ENCODE measurements around the gene TMEM132C.
"Not testable (repeated sequence)": the region's sequence is repeated elsewhere in the genome, so short reads cannot be mapped to it uniquely, and the experiment has no call there.

Gene TMEM132C

DNA sequence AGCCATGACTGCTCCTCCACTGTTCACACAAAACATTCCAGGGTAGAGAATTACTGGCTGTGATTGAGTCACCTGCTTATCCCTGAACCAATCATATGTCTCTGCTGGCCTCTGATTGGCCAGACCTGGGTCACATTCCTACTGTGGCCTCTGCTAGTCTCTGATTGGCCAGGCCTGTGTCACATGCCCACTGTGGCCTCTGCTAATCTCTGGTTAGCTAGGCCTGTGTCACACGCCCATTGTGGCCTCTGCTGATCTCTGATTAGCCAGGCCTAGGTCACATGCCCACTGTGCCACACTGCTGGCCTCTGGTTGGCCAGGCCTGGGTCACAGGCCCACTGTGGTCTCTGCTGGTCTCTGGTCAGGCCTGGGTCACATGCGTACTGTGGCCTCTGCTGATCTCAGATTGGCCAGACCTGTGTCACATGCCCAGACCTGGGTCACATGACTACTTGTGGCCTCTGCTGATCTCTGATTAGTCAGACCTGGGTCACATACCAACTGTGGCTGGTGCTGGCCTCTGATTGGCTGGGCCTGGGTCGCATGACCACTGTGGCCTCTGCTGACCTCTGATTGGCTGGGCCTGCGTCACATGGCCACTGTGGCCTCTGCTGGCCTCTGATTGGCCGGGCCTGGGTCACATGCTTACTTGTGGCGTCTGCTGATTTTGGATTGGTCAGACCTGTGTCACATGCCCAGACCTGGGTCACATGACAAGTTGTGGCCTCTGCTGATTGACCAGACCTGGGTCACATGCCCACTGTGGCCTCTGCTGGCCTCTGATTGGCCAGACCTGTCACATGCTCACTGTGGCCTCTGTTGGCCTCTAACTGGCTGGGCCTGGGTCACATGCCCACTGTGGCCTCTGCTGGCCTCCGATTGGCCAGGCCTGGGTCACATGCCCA is 305.2 kb downstream of the TMEM132C start:
- DNase-seq, result no peak

DNA sequence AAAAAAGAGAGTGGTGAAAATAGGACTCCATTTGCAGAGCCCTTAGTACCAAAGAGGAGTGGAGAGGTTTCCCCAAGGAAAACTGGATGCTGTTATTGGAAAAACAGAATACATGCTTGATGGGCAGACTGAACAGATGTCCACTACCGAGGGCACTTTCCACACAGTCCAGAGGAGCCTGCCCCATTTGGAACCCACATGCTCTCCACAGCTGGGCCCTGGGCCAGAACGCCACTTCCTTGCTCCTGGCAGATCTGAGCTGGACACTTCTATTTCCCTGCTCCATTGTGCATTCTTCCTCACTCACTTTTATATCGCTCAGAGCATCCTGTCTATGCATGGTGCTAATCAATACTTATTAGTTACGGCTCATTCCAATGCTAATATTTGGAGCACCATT is 306.9 kb downstream of the TMEM132C start:
- no peak for DNase-seq

DNA sequence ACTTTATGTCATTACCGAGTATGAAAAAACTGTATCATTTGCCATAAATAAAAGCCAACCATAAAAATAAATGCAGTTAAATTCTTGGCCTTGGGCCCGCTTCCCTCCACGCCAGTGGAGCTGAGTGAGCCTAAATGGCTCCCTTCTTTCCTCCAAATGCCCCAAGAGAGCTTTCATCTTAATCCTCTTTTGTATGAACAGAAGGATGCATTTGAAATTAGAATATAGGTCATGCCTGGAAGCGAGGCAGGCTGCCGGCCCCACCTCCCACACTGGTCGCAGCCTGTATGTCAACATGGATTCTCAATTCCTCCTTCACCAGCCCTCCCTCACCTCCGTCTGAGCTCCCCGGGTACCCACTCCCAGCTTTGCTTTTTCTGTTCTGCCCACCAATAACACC is 311.1 kb downstream of the TMEM132C start:
- DNase-seq, result no peak

DNA sequence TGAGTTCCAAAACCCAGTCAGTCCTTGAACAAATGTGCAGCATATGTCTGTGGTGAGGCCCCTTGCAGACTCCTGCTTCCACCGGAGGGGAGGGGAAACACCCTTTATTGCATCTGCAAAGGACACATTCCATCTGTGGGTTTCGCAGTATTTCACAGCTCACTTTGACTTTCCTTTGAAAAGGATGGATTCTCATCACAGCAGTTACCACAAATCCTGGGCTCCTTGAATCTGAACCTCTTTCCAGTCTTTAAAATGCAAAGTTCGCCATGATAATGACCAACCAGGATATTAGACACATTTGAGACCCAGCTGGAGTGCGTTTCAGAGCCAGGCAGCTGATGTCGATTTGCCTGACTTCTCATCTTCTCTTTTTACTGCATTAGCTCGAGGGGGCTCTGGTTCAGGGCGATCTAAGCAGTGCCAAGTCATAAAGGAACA is 314.4 kb downstream of the TMEM132C start:
- DNase-seq, result no peak

DNA sequence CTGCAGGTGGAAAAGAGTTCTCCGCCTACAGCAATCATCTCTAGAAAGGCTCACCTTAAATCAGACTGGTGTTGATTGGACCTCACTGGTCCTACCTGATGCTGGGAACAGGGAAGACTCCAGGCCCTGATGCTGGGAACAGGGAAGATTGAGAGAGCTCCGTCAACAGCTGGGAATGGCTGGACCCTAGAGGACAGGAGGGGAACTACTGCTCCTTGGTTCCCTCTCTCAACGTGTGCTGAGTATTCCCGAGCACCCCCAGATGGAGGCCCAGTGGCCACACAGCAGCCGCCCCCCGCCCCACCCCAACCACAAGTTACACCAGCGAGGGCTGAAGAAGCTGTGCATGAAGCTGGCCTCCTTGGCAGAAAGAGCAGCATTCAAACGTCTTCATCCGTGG is 316.5 kb downstream of the TMEM132C start:
- no peak for DNase-seq

DNA sequence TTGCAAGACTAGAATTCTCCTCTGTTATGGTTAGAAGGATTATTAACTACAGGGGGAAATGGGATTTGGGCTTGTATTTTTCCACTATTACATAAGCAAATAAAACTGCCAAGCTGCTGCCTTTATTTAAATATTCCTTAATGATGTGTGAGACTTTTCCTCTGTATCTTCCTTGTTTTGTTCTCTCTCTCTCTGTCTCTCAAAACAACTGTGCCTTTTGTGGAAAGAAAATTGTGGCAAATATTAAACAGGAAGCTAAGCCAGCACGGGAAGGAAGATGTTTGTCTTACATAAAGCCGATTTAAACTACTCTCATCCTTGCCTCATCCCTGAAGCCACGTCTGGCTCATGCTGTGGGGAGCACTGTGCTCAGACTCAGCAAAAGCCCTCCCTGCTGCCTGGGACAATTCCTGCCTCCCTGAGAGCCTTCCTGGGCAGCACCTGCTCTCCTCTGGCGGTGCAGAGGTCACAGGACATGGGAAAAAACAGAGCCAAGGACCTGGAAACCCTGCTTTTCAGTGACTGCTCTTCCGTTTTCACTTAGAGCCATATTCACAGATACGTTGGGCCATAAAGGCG is 319.6 kb downstream of the TMEM132C start:
- DNase-seq, result no peak

DNA sequence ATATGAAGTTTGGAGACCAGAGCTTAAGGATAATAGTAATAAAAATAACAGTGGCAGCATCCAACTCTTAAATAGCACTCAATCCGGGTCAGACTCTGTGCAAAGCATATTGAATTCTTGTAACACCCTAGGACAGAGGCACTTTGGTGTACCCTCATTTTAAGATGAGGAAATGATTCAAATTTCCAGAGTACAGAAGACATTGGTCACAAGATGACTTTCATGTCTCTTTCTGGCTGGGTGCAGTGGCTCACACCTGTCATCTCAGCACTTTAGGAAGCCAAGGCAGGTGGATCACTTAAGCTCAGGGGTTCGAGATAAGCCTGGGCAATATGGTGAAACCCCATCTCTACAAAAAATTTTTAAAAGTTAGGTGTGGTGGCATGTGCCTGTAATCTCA is 320.9 kb downstream of the TMEM132C start:
- DNase-seq, result no peak

DNA sequence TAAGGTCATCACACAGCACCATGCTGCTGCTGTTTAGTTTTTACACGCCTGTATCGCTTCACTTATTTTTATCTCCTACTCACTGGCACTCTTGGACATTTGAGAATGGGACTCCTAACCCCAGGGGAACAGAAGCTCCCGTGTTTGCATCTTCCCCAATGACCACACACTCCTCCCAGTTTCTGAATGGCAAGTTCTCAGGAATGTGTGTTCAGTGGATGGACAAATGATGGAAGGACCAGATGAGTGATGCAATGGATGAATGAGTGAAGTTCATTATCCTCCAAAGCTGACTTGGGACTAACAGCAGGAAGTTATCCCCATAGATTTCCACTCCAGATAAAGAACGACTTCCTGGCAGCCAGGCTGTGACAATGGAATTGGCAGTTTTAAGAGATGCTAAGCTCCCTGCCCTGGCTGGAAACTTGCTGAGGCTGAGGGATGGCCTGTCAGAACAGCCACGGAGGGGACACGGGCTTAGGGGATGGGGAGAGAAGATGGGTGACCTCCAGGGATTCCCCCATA is 325.3 kb downstream of the TMEM132C start:
- DNase-seq, result no peak

DNA sequence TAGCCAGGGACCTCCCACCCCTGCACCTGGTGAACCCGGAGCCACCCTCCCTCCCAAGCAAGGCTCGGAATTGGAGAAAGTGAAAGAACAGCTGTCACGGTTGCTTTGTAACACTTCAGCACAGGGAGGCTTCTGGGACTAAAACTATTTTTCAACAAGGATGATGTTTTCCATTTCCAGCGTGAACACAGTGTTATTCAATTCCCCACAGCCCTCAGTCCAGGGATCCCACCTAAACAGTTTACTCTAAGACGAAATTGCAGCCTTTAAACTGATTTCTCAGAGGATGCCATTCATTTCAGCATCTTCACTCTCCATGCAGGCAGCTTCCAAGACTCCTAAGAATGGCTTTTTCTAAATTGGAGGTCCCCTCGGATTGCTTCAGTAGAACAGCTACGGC is 327.6 kb downstream of the TMEM132C start:
- DNase-seq, result no peak

DNA sequence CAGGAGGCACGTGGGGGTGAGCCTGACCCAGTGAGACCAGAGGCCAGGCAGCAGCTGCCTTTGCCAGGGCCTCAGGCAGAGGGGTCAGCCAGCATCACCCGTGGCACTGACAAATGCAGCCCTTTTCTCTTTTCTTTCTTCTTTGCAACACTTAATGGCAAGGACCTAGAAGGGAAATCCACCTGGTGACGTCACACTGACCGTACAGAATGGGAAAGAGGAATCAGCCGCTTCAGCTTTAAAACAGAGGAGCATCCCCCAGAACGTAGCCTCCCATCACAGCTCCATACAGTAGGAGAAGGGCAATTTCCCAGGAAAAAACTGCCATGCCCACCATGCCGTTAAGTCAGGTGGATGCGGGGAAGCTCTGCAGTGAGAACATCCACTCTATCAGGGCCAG is 328.6 kb downstream of the TMEM132C start:
- DNase-seq, result no peak

DNA sequence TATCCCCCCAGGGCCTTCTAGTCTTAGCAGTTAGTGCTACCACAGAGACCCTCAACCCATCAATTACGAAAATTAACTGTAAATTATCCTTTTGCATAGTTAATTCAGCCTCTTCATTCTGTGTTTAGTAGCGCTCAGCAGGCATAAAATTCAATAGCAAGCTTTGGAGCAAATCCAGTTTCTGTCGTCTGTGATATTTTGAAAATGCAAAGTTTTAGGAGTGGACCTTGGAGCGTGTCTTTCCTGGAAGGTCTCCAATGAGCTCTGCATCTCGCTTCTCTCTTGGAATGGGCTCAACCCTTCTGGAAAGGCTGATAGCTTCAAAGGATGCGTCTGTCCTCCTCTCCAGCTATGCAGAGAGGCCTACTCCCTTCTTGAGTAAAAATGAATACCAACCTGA is 333.9 kb downstream of the TMEM132C start:
- no peak for DNase-seq

DNA sequence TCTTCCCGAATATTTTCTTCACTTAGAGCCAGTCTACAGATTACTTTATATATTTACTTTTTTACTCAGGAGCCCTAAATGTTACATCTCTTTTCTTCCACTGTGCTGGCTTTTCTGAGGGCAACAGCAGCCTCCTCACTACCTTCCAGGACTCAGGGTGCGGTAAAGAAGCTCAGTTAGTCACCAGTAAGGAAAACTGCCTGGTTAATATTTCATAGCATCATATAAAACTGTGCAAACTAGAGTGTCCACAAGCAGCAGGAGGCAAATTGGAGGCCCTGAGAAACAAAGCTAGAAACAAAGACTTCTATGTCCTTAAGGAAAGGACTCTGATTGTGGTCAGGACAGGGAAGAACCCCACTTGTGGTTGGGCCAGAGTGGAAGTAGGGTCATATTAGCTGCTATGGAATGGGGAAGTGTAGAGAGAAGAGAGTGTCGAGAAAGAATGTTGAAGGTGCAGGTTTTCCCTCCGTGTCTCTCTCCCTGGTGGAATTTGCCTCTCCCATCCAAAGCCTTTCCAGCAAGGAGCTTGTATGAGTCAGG is 336.7 kb downstream of the TMEM132C start:
- no peak for DNase-seq

DNA sequence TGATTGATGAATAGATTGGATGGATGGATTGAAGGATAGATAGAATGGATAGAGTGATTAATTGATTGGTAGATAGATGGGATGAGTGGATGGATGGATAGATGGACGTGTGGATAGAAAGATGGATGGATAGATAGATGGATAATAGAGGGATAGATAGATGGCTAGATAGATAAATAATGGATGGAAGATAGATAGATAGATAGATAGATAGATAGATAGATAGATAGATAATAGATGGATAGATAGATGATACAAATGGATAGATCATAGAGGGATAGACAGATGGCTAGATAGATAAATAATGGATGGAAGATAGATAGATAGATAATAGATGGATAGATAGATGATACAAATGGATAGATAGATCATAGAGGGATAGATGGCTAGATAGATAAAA is 337.2 kb downstream of the TMEM132C start:
- DNase-seq, result not testable (repeated sequence)

DNA sequence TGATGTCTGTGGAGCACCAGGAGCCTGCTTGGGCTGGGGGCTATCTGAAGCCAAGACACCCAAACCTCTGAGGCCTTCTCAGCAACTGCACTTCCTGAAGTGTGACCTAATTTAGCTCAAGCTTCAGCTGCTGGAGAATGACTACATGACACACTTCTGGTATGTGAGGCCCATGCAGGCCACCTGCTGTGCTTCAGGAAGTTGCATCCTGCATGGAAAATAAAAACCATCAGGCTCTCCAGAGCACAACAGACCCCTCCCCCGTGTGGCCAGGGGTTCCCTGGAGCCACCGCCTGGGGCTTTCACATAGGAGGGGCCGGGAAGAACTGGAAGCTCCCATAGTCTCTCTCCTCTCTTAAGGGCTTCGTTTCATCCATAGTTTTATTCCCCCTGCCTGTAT is 339.1 kb downstream of the TMEM132C start:
- no peak for DNase-seq

DNA sequence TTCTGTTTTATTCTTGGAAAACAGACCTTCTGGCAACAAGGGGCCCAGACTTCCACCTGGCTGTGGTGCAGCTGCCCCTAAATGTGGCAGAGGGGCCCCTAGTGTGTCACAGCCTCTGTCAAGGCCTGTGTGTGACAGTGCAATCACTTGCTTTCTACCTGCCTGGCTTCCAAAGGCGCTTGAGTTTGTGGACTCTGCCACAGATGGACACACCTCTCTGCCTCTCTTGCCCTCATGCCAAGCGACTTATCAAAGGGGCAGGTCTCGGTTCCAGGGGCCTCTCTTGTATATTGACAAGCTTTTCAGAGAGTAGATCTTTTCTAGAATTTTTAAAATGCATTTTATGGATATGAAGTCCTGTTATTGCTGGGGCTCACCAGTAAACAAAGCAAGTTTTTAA is 339.6 kb downstream of the TMEM132C start:
- DNase-seq, result no peak

DNA sequence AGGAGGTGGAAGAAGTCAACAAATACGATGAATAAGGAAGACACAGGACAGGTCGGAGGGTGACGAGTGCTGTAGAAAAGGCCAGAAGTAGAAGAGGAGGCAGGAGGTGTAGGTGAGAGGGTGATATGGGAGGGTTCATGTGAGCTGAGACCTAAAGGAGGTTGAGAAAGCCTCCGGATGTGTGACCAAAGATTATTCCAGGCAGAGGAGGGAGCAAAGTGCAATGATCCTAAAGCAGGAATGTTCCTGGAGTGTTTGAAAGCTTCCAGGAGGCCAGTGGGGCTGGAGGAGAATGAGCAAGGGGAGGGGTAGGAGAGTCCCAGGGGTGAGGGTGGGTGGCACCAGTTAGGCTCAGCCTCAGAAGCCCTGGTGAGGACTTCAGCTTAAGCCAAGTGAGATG is 340.0 kb downstream of the TMEM132C start:
- no peak for DNase-seq

DNA sequence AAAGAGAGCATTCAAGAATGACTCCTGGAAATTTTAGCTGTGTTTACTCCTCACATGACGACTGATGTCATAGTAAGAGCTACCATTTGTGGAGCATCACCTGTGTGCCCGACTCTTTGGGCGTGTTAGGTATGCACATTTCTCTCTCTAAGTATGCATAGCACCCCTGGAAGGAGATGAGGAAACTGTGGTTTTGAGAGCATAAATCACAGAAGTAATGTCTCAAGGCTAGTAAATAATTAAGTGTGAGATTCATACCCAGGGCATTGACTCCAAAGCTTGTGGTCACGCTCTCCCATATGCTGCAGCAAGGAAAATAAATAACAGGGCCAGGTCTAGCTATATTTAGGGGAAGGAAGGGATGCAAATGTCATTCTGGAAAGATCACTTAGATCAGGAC is 340.7 kb downstream of the TMEM132C start:
- DNase-seq, result no peak

DNA sequence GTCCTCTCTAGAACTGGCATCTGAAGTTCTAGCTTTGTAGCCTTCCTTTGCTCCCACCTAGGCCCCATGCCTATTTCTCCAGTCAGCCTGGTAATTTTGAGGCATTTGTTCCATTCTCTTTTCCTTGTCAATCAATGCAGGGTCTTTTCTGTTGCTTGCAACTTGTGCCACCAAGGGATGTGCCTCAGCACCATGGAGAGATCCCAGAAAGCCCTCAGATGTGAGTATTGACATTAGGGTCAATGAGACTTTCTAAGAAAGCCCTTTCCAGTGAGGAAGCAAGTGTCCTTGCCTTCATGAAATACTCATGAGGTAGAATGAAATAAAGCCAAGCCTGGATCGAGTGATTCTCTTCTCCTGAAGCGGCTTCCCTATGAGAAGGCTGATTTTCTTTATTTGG is 342.9 kb downstream of the TMEM132C start:
- DNase-seq, result no peak

DNA sequence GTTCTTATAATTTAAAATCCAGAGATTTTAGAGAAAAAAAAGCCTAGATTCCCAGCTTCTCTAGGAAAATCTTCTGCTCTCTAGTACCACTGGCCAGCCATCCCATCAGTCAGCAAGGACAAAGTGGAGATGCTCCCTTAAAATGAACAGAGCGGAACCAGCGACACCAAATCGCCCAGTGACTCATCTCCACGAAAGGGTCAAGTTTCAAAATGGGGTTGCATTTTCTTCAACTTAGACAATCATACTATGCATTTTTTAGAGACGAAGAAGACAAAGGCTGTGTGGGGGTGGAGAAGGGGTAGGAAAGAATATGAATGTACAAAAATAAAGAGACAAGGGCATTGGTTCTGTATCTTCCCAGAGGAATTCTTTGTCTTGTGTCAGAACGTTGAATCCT is 344.8 kb downstream of the TMEM132C start:
- DNase-seq, result no peak

DNA sequence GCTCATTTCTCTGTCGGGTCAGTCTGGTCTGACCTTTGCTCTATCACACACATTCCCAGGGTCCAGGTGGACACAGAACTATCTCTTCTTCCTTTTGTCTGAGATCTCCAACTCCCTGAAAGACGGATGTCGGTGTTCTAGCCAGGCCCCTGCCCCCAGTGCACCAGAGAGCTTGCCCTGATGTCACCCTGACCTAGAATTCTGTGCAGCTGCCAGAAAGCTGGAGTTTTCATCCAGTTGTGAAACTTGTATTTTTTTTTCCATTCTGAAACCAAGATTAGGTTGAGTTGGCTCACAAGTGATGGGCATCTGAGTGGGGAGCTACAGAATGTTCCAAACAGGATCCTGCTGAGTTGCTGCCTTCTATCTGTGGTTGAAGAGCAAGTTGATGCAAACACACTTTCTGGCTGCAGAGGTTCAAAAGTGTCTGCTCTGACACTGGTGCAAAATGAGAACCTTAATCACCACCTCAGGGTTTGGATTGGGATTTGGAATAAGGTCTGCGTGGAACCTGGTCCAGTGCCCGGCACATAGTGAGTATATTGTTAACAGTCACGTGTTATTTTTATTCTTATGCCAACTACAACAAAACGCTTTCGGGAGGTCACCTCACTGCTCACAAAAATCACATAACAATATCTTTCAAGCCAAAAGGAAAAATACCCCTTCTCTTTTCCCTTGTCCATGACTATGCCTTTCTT is 345.3 kb downstream of the TMEM132C start:
- DNase-seq, result no peak

DNA sequence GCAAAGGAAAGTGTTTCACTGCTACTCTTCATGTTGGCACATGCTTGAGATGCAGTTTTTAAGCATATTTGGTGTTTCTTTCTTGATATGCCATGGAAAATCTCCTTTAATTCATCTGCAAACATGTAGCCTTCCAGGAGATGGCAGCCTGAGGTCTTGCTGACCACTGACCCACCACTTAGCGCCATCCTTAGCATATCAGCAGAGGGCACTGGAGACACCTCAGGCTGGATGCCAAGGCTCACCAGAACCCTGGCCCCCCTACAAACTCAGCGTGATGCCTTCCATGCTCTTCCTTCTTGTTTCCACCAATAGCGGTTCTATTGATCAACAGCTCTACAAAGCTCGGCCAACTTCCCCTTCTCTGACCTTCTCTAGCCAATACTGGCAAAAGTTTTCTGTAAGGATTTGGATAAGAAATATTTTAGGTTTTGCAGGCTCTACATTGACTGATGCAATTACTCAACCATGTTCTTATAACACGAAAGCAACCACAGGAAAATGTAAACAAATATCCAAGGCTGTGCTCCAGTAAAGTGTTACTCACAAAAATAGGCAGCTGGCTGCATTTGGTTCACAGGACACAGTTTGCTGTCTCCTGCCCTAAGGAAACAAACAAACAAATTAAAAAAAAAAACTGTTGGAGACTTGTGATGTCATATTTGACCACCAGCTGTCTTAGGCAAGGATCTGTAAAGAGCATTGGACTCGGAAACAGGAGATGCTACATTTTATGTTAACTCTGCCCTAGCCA is 347.0 kb downstream of the TMEM132C start:
- DNase-seq, result no peak

DNA sequence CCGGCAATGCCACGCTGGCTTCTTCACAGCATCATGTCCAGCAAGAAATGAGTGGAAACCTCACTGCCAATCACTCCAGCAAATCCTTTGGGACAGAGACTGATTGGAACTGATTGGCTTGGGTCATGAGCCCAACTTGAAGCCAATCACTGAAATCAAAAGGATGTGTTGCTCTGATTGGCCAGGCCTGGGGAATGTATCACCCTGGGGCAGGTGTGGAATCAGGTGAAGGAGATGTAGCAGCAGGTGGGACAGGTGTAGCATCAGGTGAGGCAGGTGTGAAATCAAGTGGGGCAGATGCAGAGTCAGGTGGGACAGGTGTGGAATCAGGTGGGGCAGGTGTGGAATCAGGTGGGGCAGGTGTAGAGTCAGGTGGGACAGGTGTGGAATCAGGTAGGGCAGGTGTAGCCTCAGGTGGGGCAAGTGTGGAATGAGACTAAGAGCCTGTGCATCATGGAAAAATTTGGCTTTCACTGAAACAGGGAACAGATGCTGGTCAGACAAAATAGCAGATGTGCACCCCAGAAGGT is 350.4 kb downstream of the TMEM132C start:
- no peak for DNase-seq

All from NCI-H446 (cell line).